ENCODE data around the gene COLEC12. TPM values are rescaled to one million over a fixed set of nuclear protein-coding genes. Genes with fewer than 3 reads are reported as not detected.

The COLEC12 gene
- total and polyA plus RNA-seq, 2 donors (not counting 3 experiments of a cell fraction or from before 2014, with no cell fraction given): 8.0 to 17.1 TPM

DNA sequence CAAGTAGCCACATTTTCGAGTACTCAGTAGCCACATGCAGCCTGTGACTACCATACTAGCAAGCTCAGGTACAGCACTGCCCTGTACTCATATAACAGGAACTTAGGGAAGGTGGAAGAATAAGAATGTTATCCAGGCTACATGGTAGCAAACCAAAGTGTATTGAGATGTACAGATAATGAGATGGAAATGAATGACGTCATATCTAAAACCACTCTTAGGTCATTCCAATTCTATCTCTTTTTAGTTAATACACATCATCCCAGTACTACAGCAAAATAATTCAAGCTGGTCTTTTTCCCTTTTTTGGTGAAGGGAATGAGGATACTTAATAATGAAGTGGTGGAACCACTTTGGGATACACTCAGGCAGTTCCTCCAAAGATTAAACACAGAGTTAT, 38.7 kb downstream of the COLEC12 start:
- DNase-seq (ENCODE audit: low read depth, low spot score): no peak
- no peak overlapping the region for H3K27ac ChIP-seq (ENCODE audit: insufficient read depth, low read depth, low read length)
- TF ChIP-seq EZH2 (IDR thresholded peaks at IDR 0.05; ENCODE audit: borderline replicate concordance, low read depth, low read length, severe bottlenecking): no peak
- H3K4me2 ChIP-seq (ENCODE audit: insufficient read depth, low read length): no peak overlapping the region
- ChIA-PET POLR2A (no interaction called here), CTCF (interaction anchor here (0.5 kb wide), 1 partner anchor 111 kb away, joined by 3 read pairs; no protein-coding TSS in a partner anchor)
- no peaks in the 10 kb centered on the region for H3K9me1 ChIP-seq (replicated peaks; ENCODE audit: control insufficient read depth, extremely low read depth, insufficient read depth, low read length)
- H2AFZ ChIP-seq (ENCODE audit: low read depth, low read length): no peak overlapping the region
- no peaks in the 10 kb centered on the region for H3K79me2 ChIP-seq (ENCODE audit: control insufficient read depth, insufficient read depth, low read length)
- no peaks in the 10 kb centered on the region for H3K36me3 ChIP-seq (ENCODE audit: control insufficient read depth in 2 of 2, extremely low read depth in 1 of 2, insufficient read depth in 2 of 2, low read length in 2 of 2)
- intact Hi-C loops (cut with micrococcal nuclease): no loop called here
- no peaks in the 10 kb centered on the region for H3K27me3 ChIP-seq (ENCODE audit: control insufficient read depth in 2 of 2, insufficient read depth in 2 of 2, low read length in 2 of 2)
- no peaks in the 10 kb centered on the region for H4K20me1 ChIP-seq (replicated peaks; ENCODE audit: control insufficient read depth, extremely low read depth, insufficient read depth, low read length)
- H3K9ac ChIP-seq (replicated peaks; ENCODE audit: extremely low read depth, insufficient read depth, low read length): no peak overlapping the region
- FAIRE-seq: no peak
- BruUV-seq (replicated peaks): no TSS peak
- dilution Hi-C loops (cut with MboI; ENCODE audit: extremely low pct_ligation_motif_present, low sequenced_read_pairs): no loop called here
- H3K9me3 ChIP-seq (replicated peaks; ENCODE audit: control insufficient read depth, insufficient read depth, low read length): no peaks in the 10 kb centered on the region
- H3K4me1 ChIP-seq (ENCODE audit: control insufficient read depth, extremely low read depth, insufficient read depth, low read length): peaks cover 14% of the 10 kb centered on the region
- no peak overlapping the region for H3K4me3 ChIP-seq (replicated peaks in 1 of 3; ENCODE audit: insufficient read depth in 1 of 3, low read depth in 1 of 3, low read length in 3 of 3)

DNA sequence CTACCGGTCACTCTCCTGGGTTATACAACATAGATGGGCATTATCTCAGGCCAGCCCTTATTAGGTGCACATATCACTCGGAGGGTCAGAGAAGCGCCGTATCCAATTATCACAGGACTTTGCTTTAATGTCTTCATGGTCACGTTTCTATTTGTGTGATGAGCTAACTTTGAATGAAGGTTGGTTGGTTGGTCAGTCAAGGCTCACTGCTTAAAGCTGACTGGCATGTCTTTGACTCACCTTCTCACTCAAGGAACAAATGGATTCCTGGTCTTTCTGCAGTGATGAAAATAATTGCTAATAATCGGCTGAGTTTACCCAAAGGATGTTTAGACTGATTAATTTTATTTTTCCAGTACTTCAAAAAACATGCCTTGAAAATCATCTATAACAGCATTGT, 39.7 kb downstream of the COLEC12 start:
- Histone ChIP-seq H3K9ac (replicated peaks; ENCODE audit: extremely low read depth, insufficient read depth, low read length) (no peak overlapping the region), H3K4me1 (ENCODE audit: control insufficient read depth, extremely low read depth, insufficient read depth, low read length) (peaks cover 15% of the 10 kb centered on the region), H3K4me2 (ENCODE audit: insufficient read depth, low read length) (no peak overlapping the region), H3K36me3 (ENCODE audit: control insufficient read depth in 2 of 2, extremely low read depth in 1 of 2, insufficient read depth in 2 of 2, low read length in 2 of 2) (no peaks in the 10 kb centered on the region), H3K27me3 (ENCODE audit: control insufficient read depth in 2 of 2, insufficient read depth in 2 of 2, low read length in 2 of 2) (no peaks in the 10 kb centered on the region), H3K27ac (ENCODE audit: insufficient read depth, low read depth, low read length) (no peak overlapping the region), H3K9me3 (replicated peaks; ENCODE audit: control insufficient read depth, insufficient read depth, low read length) (no peaks in the 10 kb centered on the region), H3K9me1 (replicated peaks; ENCODE audit: control insufficient read depth, extremely low read depth, insufficient read depth, low read length) (no peaks in the 10 kb centered on the region), H3K79me2 (ENCODE audit: control insufficient read depth, insufficient read depth, low read length) (no peaks in the 10 kb centered on the region), H3K4me3 (replicated peaks in 1 of 3; ENCODE audit: insufficient read depth in 1 of 3, low read depth in 1 of 3, low read length in 3 of 3) (no peak overlapping the region), H4K20me1 (replicated peaks; ENCODE audit: control insufficient read depth, extremely low read depth, insufficient read depth, low read length) (no peaks in the 10 kb centered on the region), H2AFZ (ENCODE audit: low read depth, low read length) (no peak overlapping the region)
- no TSS peak for BruUV-seq (replicated peaks)
- DNase-seq (ENCODE audit: low read depth, low spot score) (no peak), FAIRE-seq (no peak)
- POLR2A ChIA-PET: interaction anchor here (0.6 kb wide), 1 partner anchor 30 kb away, joined by 3 read pairs; no protein-coding TSS in a partner anchor
- no peak for TF ChIP-seq EZH2 (IDR thresholded peaks at IDR 0.05; ENCODE audit: borderline replicate concordance, low read depth, low read length, severe bottlenecking)
- no peak for TF ChIP-seq POLR2A (IDR thresholded peaks at IDR 0.05; ENCODE audit: low read depth, low read length)
- no peak for TF ChIP-seq MYC (IDR thresholded peaks at IDR 0.05; ENCODE audit: low read depth, low read length)
- TF ChIP-seq, protein P1, sequence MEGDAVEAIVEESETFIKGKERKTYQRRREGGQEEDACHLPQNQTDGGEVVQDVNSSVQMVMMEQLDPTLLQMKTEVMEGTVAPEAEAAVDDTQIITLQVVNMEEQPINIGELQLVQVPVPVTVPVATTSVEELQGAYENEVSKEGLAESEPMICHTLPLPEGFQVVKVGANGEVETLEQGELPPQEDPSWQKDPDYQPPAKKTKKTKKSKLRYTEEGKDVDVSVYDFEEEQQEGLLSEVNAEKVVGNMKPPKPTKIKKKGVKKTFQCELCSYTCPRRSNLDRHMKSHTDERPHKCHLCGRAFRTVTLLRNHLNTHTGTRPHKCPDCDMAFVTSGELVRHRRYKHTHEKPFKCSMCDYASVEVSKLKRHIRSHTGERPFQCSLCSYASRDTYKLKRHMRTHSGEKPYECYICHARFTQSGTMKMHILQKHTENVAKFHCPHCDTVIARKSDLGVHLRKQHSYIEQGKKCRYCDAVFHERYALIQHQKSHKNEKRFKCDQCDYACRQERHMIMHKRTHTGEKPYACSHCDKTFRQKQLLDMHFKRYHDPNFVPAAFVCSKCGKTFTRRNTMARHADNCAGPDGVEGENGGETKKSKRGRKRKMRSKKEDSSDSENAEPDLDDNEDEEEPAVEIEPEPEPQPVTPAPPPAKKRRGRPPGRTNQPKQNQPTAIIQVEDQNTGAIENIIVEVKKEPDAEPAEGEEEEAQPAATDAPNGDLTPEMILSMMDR (IDR thresholded peaks at IDR 0.05; ENCODE audit: extremely low read depth in 1 of 2, insufficient read depth in 1 of 2, low read depth in 1 of 2, low read length in 2 of 2): no peak
- TF ChIP-seq FOS (IDR thresholded peaks at IDR 0.05; ENCODE audit: borderline replicate concordance, insufficient read depth, low read length): no peak
- no peak for TF ChIP-seq JUN (IDR thresholded peaks at IDR 0.05; ENCODE audit: borderline replicate concordance, insufficient read depth, insufficient read length, low read depth)
- TF ChIP-seq, protein P2, sequence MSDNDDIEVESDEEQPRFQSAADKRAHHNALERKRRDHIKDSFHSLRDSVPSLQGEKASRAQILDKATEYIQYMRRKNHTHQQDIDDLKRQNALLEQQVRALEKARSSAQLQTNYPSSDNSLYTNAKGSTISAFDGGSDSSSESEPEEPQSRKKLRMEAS (IDR thresholded peaks at IDR 0.05; ENCODE audit: insufficient read depth, insufficient read length): no peak
- TF ChIP-seq GATA2 (IDR thresholded peaks at IDR 0.05; ENCODE audit: insufficient read depth, insufficient read length, low read depth, low read length): no peak
- no peak for TF ChIP-seq POLR2AphosphoS5 (IDR thresholded peaks at IDR 0.05; ENCODE audit: insufficient read depth, low read depth, low read length)
- intact Hi-C loops (cut with micrococcal nuclease): no loop called here
- CTCF ChIA-PET: interaction anchor here (1.5 kb wide), 1 partner anchor 89 kb away, joined by 3 read pairs; no protein-coding TSS in a partner anchor
- dilution Hi-C loops (cut with MboI; ENCODE audit: extremely low pct_ligation_motif_present, low sequenced_read_pairs): no loop called here
